ENCODE measurements around the gene SCFD2.

SCFD2 gene

GRCh38 chr4:52892880-52893279 lies 473.0 kb downstream of the SCFD2 start:
- H3K36me3 ChIP-seq (ENCODE audit: control insufficient read depth, insufficient read depth, low read length): no peaks in the 10 kb centered on the region
- no peak for DNase-seq (ENCODE audit: extremely low read depth, insufficient read length)
- no peak overlapping the region for H3K4me3 ChIP-seq (replicated peaks; ENCODE audit: low read depth, low read length)
- no peaks in the 10 kb centered on the region for H3K27me3 ChIP-seq (replicated peaks; ENCODE audit: control insufficient read depth, insufficient read depth, low read length)
- no peak for TF ChIP-seq CTCF (IDR thresholded peaks at IDR 0.05; ENCODE audit: insufficient read depth, low read length, poor library complexity, severe bottlenecking)

DNA sequence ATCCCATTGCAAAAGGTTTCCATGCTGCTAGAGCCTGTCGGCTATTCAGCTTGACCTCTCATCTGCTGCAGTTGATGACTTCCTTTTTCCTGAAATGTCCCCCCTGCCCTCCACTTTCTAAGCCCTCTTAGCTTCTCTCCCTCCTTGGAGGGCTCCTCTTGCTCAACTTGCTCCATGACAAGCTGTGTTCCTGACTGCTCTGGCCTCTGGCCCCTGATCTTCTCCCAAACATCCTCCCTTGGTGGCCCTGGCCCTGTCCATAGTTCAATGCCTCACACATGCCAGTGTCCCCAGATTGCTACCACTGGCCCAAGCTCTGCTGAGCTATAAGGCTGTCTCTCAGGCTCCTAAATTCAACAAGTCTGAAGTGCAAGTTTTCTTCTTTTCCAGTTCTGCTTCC lies 474.1 kb downstream of the SCFD2 start:
- Histone ChIP-seq H3K4me3 (replicated peaks; ENCODE audit: low read depth, low read length) (no peak overlapping the region), H3K36me3 (ENCODE audit: control insufficient read depth, insufficient read depth, low read length) (no peaks in the 10 kb centered on the region), H3K27me3 (replicated peaks; ENCODE audit: control insufficient read depth, insufficient read depth, low read length) (no peaks in the 10 kb centered on the region)
- no peak for TF ChIP-seq CTCF (IDR thresholded peaks at IDR 0.05; ENCODE audit: insufficient read depth, low read length, poor library complexity, severe bottlenecking)
- DNase-seq (ENCODE audit: extremely low read depth, insufficient read length): no peak

DNA sequence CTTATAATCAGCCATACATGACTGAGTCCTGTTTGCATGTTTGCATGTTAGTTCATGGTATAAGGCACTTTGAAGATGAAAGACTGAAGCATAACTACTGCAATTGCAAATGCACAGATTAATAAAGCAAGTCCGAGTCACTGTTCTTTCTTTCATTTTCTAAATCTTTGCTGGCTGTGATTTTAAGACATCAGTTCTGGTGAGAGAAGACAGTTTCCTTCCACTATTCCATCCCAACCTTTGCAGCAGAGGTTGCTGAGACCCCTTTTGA lies 475.4 kb downstream of the SCFD2 start:
- DNase-seq (ENCODE audit: extremely low read depth, insufficient read length): no peak
- TF ChIP-seq CTCF (IDR thresholded peaks at IDR 0.05; ENCODE audit: insufficient read depth, low read length, poor library complexity, severe bottlenecking): no peak
- Histone ChIP-seq H3K27me3 (replicated peaks; ENCODE audit: control insufficient read depth, insufficient read depth, low read length) (no peaks in the 10 kb centered on the region), H3K4me3 (replicated peaks; ENCODE audit: low read depth, low read length) (no peak overlapping the region), H3K36me3 (ENCODE audit: control insufficient read depth, insufficient read depth, low read length) (no peaks in the 10 kb centered on the region)

DNA sequence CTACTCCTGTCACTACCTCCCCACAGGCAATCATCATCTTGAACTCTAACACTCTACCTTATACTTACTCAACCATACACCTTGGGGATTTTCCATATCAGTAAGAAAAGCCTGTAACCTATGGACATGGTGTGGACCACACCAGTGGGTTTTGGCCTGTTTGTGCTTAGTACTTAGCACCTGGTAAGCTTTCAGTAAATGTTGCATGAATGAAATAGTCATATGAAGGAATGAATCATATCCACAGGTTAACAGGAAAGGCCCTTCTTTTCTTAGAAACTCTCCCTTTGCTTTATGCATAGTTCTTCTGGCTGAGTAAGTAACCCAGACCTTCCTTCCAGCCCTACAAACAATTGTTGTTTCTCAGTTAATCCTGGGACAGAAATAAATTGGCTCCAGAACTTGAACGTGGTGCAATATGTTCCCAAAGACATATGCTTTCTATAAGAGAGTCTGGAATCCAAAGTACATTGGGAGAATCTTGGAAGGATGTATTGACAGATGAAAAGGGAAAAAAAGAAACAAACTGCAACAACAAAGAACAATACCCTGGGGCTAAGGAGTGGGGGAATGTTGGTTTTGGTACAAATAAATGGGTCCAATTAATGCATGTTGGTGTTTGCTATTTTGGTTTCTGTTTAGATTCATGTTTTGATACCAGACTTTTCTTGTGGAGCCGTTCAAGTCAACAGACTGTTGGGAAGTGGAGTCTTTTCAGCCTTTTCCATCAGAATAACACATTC lies 475.9 kb downstream of the SCFD2 start:
- no peaks in the 10 kb centered on the region for H3K27me3 ChIP-seq (replicated peaks; ENCODE audit: control insufficient read depth, insufficient read depth, low read length)
- H3K4me3 ChIP-seq (replicated peaks; ENCODE audit: low read depth, low read length): no peak overlapping the region
- no peak for DNase-seq (ENCODE audit: extremely low read depth, insufficient read length)
- no peaks in the 10 kb centered on the region for H3K36me3 ChIP-seq (ENCODE audit: control insufficient read depth, insufficient read depth, low read length)
- TF ChIP-seq CTCF (IDR thresholded peaks at IDR 0.05; ENCODE audit: insufficient read depth, low read length, poor library complexity, severe bottlenecking): no peak

DNA sequence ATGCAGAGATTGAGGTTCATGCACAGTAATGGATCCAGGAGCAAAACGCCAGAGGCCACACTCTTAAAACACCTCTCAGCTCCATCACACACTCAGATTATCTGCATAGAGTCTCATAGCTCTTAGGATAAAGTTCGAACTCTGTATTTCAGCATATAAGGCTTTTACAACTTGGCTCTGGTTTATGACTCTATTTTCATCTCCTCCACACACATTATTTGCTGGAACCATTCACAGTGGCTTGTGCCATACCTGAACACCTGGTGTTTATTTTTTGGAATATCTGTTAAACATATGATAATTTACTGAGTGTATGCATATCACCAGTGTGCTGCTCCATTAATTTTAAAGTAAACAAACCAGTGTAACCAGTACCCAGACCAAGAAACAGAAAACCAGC lies 476.5 kb downstream of the SCFD2 start:
- H3K36me3 ChIP-seq (ENCODE audit: control insufficient read depth, insufficient read depth, low read length): peaks cover 1% of the 10 kb centered on the region; the same call in 1 of the 2 replicates
- no peak for DNase-seq (ENCODE audit: extremely low read depth, insufficient read length)
- H3K27me3 ChIP-seq (replicated peaks; ENCODE audit: control insufficient read depth, insufficient read depth, low read length): no peaks in the 10 kb centered on the region
- TF ChIP-seq CTCF (IDR thresholded peaks at IDR 0.05; ENCODE audit: insufficient read depth, low read length, poor library complexity, severe bottlenecking): no peak
- no peak overlapping the region for H3K4me3 ChIP-seq (replicated peaks; ENCODE audit: low read depth, low read length)

DNA sequence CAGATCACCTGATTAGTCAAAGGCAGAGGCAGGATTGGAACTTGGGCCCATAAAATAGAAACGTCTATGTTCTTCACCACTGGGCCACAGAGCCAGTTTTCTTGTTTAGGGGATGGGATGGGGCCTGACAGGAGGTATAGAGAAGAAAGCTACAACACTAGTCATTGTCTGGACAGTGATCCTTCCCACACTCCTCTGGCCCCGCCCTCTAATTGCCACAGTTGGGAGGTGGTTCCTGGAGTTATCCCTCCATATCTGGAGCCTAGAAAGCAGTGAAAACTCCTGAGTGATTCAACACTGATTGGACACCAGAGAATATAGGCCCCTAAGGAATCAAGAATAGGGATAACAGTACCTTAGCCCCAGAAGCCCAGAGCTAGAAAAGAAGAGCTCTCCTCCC lies 480.9 kb downstream of the SCFD2 start:
- Histone ChIP-seq H3K36me3 (ENCODE audit: control insufficient read depth, insufficient read depth, low read length) (peaks cover 1% of the 10 kb centered on the region), H3K4me3 (replicated peaks; ENCODE audit: low read depth, low read length) (no peak overlapping the region), H3K27me3 (replicated peaks; ENCODE audit: control insufficient read depth, insufficient read depth, low read length) (no peaks in the 10 kb centered on the region)
- TF ChIP-seq CTCF (IDR thresholded peaks at IDR 0.05; ENCODE audit: insufficient read depth, low read length, poor library complexity, severe bottlenecking): no peak
- no peak for DNase-seq (ENCODE audit: extremely low read depth, insufficient read length)
